Stimulated activated effector memory CD8-positive, alpha-beta T cell treated with anti-CD3 and anti-CD28 coated beads, Interleukin-12 subunit alpha, Interleukin-12 subunit beta, amount 100 ng/mL, for 72 hours (primary cell): ENCODE data around the gene ATXN7L1.

ENCODE experiments used
- ATAC-seq: fragments of 150-1000 bp; cut with Tn5 transposase; 2 replicates; pipeline ENCODE4 v1.10.0; 2021
- DNase-seq, 2 donors: peaks; one replicate each; pipeline ENCODE4 v3.0.0; 2021 to 2022; ENCODE audit warnings: low spot score in 2 of 2
- H3K27ac Mint-ChIP-seq: one replicate; pipeline ENCODE4 v1.8.0; 2022; ENCODE audit warnings: mild to moderate bottlenecking, mixed read lengths
- H3K36me3 Mint-ChIP-seq: one replicate; pipeline ENCODE4 v1.8.0; 2022; ENCODE audit warnings: mild to moderate bottlenecking, mixed read lengths
- H3K4me1 Mint-ChIP-seq: one replicate; pipeline ENCODE4 v1.8.0; 2022; ENCODE audit warnings: mixed read lengths
- H3K4me3 Mint-ChIP-seq: one replicate; pipeline ENCODE4 v1.8.0; 2022; ENCODE audit warnings: mild to moderate bottlenecking, mixed read lengths
- H3K9me3 Mint-ChIP-seq: one replicate; pipeline ENCODE4 v1.8.0; 2022; ENCODE audit warnings: mixed read lengths

Gene ATXN7L1

DNA sequence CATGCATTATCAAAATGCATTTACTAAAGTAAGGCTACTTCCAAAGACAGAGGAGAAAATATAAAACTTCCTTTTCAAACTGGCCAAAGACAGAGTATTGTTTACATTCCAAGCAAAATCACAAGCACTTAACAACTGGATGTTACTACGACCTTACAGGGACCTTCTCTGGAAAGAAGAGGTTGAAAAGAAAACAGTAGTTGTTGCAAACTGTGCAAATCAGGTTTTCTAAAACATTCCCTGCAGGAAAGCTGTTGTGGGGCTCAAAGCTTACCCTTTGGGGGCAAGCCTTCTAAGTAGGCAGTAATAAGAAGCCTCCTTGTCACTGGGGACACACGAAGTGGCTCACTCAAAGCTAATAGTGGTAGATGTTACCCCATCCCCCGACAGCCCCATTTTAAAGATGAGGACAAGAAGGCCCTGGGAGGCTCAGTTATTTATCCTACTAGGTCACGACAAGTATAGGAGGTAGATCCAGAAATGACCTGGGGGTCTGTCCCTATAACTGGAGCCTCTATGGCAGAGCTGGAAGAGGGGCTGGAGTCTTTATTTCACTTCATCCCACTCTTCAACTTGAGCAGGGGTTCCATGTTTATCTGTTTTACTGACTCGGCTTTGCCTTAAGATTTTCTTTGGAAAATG lies 46.6 kb downstream of the ATXN7L1 start:
- no peaks in the 10 kb centered on the region for H3K36me3 Mint-ChIP-seq
- no peak overlapping the region for H3K4me3 Mint-ChIP-seq
- H3K9me3 Mint-ChIP-seq = no peaks in the 10 kb centered on the region
- no peak overlapping the region for H3K27ac Mint-ChIP-seq
- DNase-seq = no peak
- peaks cover 10% of the 10 kb centered on the region for H3K4me1 Mint-ChIP-seq
- no peak for ATAC-seq

DNA sequence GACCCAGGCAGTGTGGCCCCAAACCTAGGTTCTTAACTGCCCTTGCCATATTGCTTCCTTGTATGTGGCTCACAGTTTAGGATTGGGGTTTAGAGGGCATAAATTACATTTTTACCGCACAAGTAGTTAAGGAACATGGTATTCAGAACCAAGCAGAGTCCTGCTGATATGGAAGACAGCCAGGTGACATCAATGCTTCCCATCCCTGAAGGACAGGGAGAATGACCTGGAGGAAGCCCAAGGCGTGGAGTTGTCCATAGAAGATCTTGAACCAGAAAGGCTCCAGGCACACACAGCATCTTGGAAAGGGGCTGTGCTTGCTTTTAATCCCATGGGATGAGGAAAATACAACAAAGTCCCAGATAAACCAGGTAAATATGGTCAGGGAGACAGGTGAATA lies 48.3 kb downstream of the ATXN7L1 start:
- H3K9me3 Mint-ChIP-seq = peaks cover 4% of the 10 kb centered on the region
- no peak overlapping the region for H3K27ac Mint-ChIP-seq
- no peaks in the 10 kb centered on the region for H3K36me3 Mint-ChIP-seq
- ATAC-seq = no peak
- H3K4me3 Mint-ChIP-seq = no peak overlapping the region
- no peak for DNase-seq
- peaks cover 7% of the 10 kb centered on the region for H3K4me1 Mint-ChIP-seq

DNA sequence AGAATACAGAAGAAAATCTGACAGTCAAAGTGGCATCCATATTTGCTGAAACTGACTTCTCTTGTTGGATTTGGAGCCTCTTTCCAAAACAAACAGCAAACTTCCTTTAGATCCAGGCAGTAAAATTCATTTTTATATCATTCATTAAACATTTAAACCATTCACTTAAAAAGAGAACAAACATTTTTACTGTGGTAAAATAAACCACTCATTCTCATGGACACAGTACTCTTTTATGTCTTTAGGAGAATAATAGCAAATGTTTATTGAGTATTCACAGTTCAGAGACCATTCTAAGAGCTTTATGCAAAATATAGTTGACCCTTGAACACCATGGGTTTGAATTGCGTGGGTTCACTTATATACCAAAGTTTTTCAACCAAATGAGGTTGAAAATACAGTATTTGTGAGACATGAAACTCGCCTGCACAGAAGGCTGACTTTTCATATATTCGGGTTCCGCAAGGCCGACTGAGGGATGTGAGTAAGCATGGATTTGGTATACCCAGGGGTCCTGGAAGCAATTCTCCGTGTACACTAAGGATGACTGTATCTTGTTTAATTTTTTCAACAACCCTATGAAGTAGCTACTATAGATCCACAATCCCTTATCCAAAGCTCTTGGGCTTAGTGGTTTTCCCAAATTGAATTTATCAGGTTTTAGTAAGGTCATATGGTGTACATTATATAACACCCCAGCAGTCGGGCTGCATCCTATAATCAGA lies 49.1 kb downstream of the ATXN7L1 start:
- H3K36me3 Mint-ChIP-seq = no peaks in the 10 kb centered on the region
- H3K4me1 Mint-ChIP-seq = no peaks in the 10 kb centered on the region
- no peak overlapping the region for H3K4me3 Mint-ChIP-seq
- H3K27ac Mint-ChIP-seq = no peak overlapping the region
- DNase-seq (no peak), ATAC-seq (no peak)
- H3K9me3 Mint-ChIP-seq = peaks cover 4% of the 10 kb centered on the region

DNA sequence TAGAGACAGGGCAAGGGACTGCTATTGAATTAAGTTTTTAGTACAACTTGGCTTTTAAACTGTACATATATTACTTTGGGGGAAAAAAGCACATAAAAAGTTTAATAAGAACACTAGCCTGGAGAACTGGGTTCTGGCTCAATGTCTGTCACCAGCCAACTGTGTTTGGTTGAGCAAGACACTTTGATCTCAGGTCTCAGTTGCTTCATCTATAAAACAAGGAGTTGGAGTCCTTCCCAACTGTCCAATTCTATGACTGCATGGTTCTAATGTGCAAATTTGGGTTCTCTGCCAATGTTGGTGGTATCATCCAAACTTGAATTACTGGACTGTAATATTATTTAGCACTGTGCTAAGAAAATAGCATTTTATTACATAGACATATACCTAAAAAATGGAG lies 50.3 kb downstream of the ATXN7L1 start:
- peaks cover 5% of the 10 kb centered on the region for H3K4me1 Mint-ChIP-seq
- H3K9me3 Mint-ChIP-seq = peaks cover 4% of the 10 kb centered on the region
- DNase-seq (no peak), ATAC-seq (no peak)
- H3K4me3 Mint-ChIP-seq = no peak overlapping the region
- no peak overlapping the region for H3K27ac Mint-ChIP-seq
- no peaks in the 10 kb centered on the region for H3K36me3 Mint-ChIP-seq

DNA sequence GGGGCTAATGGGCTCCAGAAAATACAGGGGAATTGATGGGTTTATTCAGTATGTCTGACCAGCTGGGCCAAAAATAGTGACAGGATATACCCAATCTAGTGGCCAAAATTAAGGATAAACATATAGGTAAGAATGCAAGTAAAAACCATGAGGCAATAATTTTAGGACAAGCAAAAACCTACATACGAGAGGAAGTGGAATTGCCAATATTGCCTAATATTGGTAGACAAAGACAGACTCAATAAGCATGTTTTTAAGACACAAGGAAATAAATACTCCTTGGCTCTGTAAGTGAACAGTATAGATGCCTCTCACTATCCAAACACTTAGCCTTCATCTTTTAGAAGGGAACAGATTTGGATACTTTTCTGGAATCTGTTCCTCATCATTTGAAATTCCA lies 51.0 kb downstream of the ATXN7L1 start:
- Mint-ChIP-seq H3K4me1 (peaks cover 6% of the 10 kb centered on the region), H3K27ac (no peak overlapping the region), H3K4me3 (no peak overlapping the region), H3K36me3 (no peaks in the 10 kb centered on the region), H3K9me3 (peaks cover 4% of the 10 kb centered on the region)
- no peak for DNase-seq
- no peak for ATAC-seq

DNA sequence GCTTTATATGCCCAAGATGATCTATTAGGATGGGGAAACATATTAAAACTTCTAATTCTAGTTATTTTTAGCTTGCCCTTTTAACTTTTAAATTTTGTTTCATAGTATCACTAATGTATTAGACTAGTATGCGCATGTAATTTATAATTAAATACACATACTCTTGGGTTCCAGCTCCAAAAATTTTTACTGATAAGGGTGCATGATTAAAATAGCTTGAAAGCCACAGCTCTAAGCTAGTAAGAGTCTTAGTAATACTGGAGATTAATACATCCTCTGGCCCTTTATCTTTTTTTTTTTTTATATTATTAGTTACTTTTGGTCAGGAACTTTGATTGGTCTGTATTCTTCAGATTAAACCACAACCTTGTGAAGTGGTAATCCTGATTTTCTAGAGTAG lies 53.6 kb downstream of the ATXN7L1 start:
- Mint-ChIP-seq H3K27ac (no peak overlapping the region), H3K9me3 (peaks cover 4% of the 10 kb centered on the region), H3K4me1 (peaks cover 6% of the 10 kb centered on the region), H3K36me3 (no peaks in the 10 kb centered on the region), H3K4me3 (no peak overlapping the region)
- DNase-seq (no peak), ATAC-seq (no peak)

DNA sequence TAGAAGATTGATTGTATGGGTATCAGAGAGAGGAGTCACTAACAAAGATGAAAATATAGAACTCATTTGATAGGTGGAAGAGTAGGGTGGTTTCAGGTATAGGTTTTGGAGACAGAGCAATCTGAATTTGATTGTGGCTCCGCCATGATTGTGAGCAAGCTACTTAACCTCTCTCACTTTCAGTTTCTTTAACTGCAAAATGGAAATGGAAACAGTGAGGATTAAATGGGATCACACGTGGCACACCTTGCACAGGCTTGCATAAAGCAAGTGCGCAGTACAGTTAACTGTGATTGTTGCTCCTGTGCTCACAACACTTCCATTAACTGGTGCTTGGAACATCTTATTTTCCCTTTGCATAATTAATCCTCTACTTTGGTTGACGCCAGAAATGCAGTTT lies 54.9 kb downstream of the ATXN7L1 start:
- Mint-ChIP-seq H3K9me3 (peaks cover 4% of the 10 kb centered on the region), H3K4me1 (peaks cover 6% of the 10 kb centered on the region), H3K4me3 (no peak overlapping the region), H3K36me3 (no peaks in the 10 kb centered on the region), H3K27ac (no peak overlapping the region)
- ATAC-seq (no peak), DNase-seq (no peak)

DNA sequence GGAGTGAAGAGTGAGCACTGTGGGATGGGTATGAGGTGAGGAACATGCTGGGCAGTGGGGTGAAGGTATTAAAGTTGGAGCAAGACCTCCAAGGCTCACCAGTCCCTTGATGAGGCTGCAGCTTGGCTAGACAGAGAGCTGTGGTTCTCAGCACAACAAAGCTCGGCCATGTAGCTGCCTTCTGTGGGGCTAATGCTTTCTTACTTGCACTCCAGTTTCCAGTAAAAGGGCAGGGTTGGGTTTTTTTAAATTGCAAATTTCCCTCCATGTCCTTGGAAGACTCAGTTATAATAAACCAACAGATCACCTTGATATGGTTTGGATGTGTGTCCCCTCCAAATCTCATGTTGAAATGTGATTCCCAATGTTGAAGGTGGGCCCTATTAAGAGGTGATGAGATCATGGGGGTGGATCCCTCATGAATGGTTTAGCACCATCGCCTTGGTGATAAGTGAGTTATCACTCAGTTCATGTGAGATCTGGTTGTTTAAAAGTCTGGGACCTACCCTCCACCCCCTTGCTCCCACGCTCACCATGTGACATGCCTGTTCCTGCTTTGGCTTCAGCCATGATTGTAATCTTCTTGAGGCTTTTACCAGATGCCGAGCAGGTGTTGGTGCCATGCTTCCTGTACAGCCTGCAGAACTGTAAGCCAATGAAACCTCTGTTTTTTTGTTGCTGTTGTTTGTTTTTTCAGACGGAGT lies 55.9 kb downstream of the ATXN7L1 start:
- DNase-seq (no peak), ATAC-seq (no peak)
- Mint-ChIP-seq H3K9me3 (peaks cover 4% of the 10 kb centered on the region), H3K36me3 (no peaks in the 10 kb centered on the region), H3K27ac (no peak overlapping the region), H3K4me3 (no peak overlapping the region), H3K4me1 (peaks cover 6% of the 10 kb centered on the region)

DNA sequence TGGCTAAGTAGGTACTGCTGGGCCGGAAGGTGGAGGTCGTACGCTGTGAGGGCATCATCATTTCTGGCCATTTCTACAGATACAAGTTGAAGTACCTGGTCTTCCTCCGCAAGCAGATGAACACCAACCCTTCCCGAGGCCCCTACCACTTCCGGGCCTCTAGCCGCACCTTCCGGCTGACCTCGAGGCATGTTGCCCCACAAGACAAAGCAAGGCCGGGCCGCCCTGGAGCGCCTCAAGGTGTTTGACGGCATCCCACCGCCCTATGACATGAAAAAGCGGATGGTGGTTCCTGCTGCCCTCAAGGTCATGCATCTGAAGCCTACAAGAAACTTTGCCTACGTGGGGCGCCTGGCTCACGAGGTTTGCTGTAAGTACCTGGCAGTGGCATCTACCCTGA lies 56.8 kb downstream of the ATXN7L1 start:
- ATAC-seq = no peak
- peaks cover 4% of the 10 kb centered on the region for H3K9me3 Mint-ChIP-seq
- no peak overlapping the region for H3K4me3 Mint-ChIP-seq
- no peaks in the 10 kb centered on the region for H3K36me3 Mint-ChIP-seq
- H3K4me1 Mint-ChIP-seq = peaks cover 6% of the 10 kb centered on the region
- no peak overlapping the region for H3K27ac Mint-ChIP-seq
- DNase-seq = no peak

DNA sequence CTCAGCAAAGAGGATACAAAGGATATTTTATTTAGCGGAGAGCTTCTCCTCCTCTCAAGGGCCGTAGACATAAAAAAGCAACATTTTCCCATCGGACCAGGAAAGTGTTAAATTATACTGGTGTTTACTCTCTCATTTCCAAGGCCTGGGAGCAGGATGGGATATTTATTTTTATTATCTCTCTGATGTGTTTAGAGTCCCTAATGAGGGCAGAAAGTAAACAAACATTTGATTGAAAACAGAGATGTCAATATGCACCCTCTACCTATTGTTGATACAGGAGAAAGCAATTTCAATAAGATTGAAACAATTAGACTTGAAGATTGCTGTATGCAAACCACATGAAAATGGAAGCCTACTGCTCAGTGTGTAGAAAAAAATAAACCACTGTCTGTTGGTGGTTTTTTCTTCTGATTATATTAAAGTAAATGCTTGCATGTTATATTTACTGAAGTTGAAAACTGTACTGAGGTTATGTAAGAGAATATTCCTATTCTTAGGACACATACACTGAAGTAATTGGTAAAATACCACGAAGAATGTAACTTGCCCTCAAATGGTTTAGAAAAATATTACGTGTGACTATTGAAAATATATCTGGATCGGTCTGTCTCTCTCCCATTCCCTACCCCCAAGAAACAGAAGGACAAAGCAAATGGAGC lies 59.3 kb downstream of the ATXN7L1 start:
- ATAC-seq = no peak

DNA sequence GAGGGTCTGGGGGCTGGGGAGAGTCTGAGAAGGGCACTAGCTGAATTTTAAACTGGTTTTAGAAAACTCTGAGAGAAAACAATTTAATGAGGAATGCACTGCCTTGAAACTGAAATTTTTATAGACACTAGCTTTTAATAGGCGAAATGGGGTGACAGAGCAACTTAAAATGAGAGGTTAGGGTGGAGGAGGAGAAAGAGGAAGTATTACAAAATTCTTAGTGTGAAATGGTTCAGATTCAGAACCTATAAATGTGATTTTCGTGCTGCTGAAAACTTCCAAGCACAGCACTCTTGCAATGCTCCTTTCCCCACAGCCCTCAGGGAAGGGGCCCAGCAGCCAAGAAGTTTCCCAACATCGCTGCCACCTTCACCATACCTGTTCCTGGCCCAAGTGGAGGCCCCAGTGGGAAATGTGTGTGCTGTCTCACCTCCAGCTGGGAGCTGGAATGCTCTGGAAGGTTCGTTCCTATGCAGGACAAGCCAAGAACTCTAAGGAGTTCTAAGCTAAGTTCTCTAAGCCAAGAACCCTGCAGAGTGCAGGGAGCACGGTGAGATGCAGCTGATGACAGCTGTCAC lies 60.0 kb downstream of the ATXN7L1 start:
- DNase-seq (no peak), ATAC-seq (no peak)
- H3K36me3 Mint-ChIP-seq = no peaks in the 10 kb centered on the region
- H3K4me1 Mint-ChIP-seq = peaks cover 10% of the 10 kb centered on the region
- no peak overlapping the region for H3K27ac Mint-ChIP-seq
- no peaks in the 10 kb centered on the region for H3K9me3 Mint-ChIP-seq
- H3K4me3 Mint-ChIP-seq = no peak overlapping the region

More for the DNA sequence above, 59.3 kb downstream of the ATXN7L1 start:
- no peaks in the 10 kb centered on the region for H3K36me3 Mint-ChIP-seq
- H3K9me3 Mint-ChIP-seq = no peaks in the 10 kb centered on the region
- H3K27ac Mint-ChIP-seq = no peak overlapping the region
- H3K4me3 Mint-ChIP-seq = no peak overlapping the region
- peaks cover 12% of the 10 kb centered on the region for H3K4me1 Mint-ChIP-seq
- no peak for DNase-seq

DNA sequence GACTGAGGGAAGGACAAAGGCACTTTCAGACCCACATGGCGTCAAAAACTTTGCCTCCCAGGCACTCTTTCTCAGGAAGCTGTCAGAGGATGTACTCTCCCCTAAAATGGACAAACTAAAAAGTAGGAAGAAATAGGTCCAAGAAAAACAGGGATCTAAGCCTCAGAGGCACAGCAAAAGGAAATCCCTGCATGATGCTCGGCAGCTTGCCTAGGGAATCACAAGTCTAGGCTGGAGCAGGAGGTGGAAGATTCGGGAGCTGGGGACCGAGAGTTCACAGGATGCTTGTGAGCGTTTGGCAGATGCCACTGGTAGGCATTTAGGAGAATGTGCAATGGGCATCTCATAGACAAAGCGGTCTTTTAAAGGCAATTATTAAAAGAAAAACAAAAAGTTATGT lies 60.8 kb downstream of the ATXN7L1 start:
- no peak overlapping the region for H3K27ac Mint-ChIP-seq
- H3K4me1 Mint-ChIP-seq = peaks cover 11% of the 10 kb centered on the region
- H3K9me3 Mint-ChIP-seq = no peaks in the 10 kb centered on the region
- no peak overlapping the region for H3K4me3 Mint-ChIP-seq
- no peak for ATAC-seq
- no peaks in the 10 kb centered on the region for H3K36me3 Mint-ChIP-seq
- no peak for DNase-seq

DNA sequence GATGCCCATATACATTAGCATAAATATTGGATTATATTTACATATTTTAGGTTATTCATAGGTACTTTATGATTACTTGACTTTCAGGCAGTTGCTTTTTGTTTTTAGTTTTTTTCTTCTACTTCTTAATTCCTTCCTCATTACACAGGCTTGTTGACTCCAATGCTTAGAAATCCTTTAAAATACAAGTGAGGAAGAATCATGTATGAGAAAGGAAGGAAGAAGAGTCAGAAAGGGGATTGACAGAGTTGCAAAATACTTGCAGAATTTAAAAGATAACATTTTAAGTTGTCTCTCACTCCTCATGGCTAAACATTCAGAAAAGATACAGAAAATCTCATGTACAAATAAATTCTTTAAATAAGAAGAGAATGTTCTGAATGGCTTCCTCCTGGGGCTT lies 61.9 kb downstream of the ATXN7L1 start:
- DNase-seq (no peak), ATAC-seq (no peak)
- Mint-ChIP-seq H3K9me3 (no peaks in the 10 kb centered on the region), H3K4me1 (peaks cover 22% of the 10 kb centered on the region), H3K27ac (no peak overlapping the region), H3K36me3 (no peaks in the 10 kb centered on the region), H3K4me3 (no peak overlapping the region)

DNA sequence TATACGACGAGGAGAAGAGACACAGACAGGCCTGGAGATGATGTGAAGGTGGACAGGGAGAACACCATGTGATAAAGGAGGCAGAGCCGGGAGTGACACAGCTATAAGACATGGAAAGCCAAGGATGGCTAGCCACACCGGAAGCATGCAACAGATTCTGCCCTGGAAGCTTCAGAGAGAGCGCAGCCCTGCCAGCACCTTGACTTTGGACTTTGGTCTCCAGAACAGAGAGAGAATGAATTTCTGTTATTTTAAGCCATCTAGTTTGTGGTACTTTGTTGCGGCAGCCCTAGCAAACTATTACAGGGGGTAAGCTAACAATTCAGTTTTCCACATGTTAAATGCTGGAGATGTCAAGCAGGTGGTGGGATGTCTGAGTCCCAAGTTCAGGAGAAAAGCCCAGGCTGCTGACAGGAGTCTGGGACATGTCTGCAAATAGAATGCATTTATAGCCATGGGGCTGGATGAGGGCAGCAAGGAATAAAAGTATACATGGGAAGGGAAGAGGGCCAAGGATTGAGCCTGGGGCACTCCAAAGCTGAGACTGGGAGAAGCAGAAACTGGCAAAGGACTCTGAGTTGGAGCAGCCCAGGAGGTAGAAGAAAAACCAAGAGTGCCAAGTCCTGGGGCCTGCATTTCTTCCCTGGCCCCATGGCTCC lies 65.1 kb downstream of the ATXN7L1 start:
- peaks cover 5% of the 10 kb centered on the region for H3K36me3 Mint-ChIP-seq
- peaks cover 50% of the 10 kb centered on the region for H3K4me1 Mint-ChIP-seq
- H3K27ac Mint-ChIP-seq = no peak overlapping the region
- H3K4me3 Mint-ChIP-seq = no peak overlapping the region
- H3K9me3 Mint-ChIP-seq = no peaks in the 10 kb centered on the region
- no peak for DNase-seq
- ATAC-seq = no peak

DNA sequence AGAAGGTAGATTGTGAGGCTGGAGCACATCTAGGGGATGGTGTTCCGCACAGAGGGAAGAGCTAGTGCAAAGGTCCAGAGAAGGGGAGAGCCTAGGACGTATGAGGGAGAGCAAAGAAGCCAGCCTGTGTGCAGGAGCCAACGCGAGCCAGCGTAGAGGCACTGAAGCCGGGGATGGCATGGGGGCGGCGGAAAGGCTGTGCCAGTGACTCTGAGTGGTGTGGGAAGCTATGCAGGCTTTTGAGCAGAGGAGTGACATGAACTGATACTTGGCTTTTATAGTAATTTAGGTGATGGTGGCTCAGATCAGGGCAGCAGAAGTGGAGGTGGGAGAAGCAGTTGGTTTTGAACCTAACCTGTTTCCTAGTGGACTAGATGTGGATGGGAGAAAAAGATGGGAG lies 65.8 kb downstream of the ATXN7L1 start:
- peaks cover 8% of the 10 kb centered on the region for H3K36me3 Mint-ChIP-seq
- DNase-seq (no peak), ATAC-seq (no peak)
- H3K4me3 Mint-ChIP-seq = no peak overlapping the region
- peaks cover 58% of the 10 kb centered on the region for H3K4me1 Mint-ChIP-seq
- peak overlapping the region; percentile 30 for H3K27ac Mint-ChIP-seq
- no peaks in the 10 kb centered on the region for H3K9me3 Mint-ChIP-seq
